Activated T-cell treated with anti-CD3 and anti-CD28 coated beads for 48 hours (primary cell): ENCODE results near the gene ELMO2.

Experiments used
- DNase-seq: peaks from one replicate; pipeline ENCODE4 v3.0.0-alpha.2; 2020; ENCODE audit warnings: low read depth

The ELMO2 gene

GRCh38 chr20:46350201-46350985 lies 56.0 kb downstream of the ELMO2 start:
- peak; percentile 14 for DNase-seq

GRCh38 chr20:46349742-46350056 lies 56.7 kb downstream of the ELMO2 start:
- no peak for DNase-seq

GRCh38 chr20:46349035-46349741 lies 57.2 kb downstream of the ELMO2 start:
- DNase-seq, result peak; percentile 41

- no peak for DNase-seq
Measured at GRCh38 chr20:46347841-46348803, 58.3 kb downstream of the ELMO2 start.

GRCh38 chr20:46346770-46347169 lies 59.6 kb downstream of the ELMO2 start:
- no peak for DNase-seq

GRCh38 chr20:46344488-46345162 lies 61.8 kb downstream of the ELMO2 start:
- DNase-seq, result no peak

GRCh38 chr20:46343975-46344357 lies 62.4 kb downstream of the ELMO2 start:
- DNase-seq, result no peak

- no peak for DNase-seq
Measured at GRCh38 chr20:46343348-46343974, 63.0 kb downstream of the ELMO2 start.

- no peak for DNase-seq
Measured at GRCh38 chr20:46342451-46343347, 63.7 kb downstream of the ELMO2 start.

- DNase-seq, result no peak
Measured at GRCh38 chr20:46342010-46342378, 64.4 kb downstream of the ELMO2 start.

- no peak for DNase-seq
Measured at GRCh38 chr20:46341074-46342009, 65.1 kb downstream of the ELMO2 start.

- no peak for DNase-seq
Measured at GRCh38 chr20:46339037-46339436, 67.4 kb downstream of the ELMO2 start.

- DNase-seq, result no peak
Measured at GRCh38 chr20:46336735-46337134, 69.7 kb downstream of the ELMO2 start.

GRCh38 chr20:46334303-46334904 lies 72.0 kb downstream of the ELMO2 start:
- no peak for DNase-seq

- DNase-seq, result no peak
Measured at GRCh38 chr20:46333161-46333991, 73.0 kb downstream of the ELMO2 start.

GRCh38 chr20:46332373-46333160 lies 73.8 kb downstream of the ELMO2 start:
- no peak for DNase-seq
